Glomerular visceral epithelial cell (primary cell): ENCODE data around the gene SNX18.

Source experiments
- DNase-seq: peaks from one replicate; pipeline ENCODE4 v3.0.0-alpha.2; 2016; ENCODE audit errors: extremely low spot score

Gene SNX18

GRCh38 chr5:54539001-54539400 lies 21.4 kb downstream of the SNX18 start:
- DNase-seq: no peak

GRCh38 chr5:54540286-54540685 lies 22.7 kb downstream of the SNX18 start:
- DNase-seq: no peak

- DNase-seq: no peak
These were observed 24.5 kb downstream of the SNX18 start for GRCh38 chr5:54541823-54542783.

- no peak for DNase-seq
These were observed 26.5 kb downstream of the SNX18 start for GRCh38 chr5:54544044-54544443.

GRCh38 chr5:54545796-54546195 lies 28.2 kb downstream of the SNX18 start:
- no peak for DNase-seq

GRCh38 chr5:54547711-54548250 lies 30.2 kb downstream of the SNX18 start:
- peak; percentile 50 for DNase-seq

- DNase-seq: no peak
These were observed 31.0 kb downstream of the SNX18 start for GRCh38 chr5:54548565-54548964.

- DNase-seq: no peak
These were observed 33.7 kb downstream of the SNX18 start for GRCh38 chr5:54551292-54551691.

GRCh38 chr5:54551926-54552325 lies 34.4 kb downstream of the SNX18 start:
- no peak for DNase-seq

GRCh38 chr5:54552446-54552845 lies 34.9 kb downstream of the SNX18 start:
- DNase-seq: no peak

GRCh38 chr5:54553659-54554207 lies 36.2 kb downstream of the SNX18 start:
- peak; percentile 15 for DNase-seq

GRCh38 chr5:54556141-54556540 lies 38.6 kb downstream of the SNX18 start:
- no peak for DNase-seq

- no peak for DNase-seq
These were observed 40.8 kb downstream of the SNX18 start for GRCh38 chr5:54558362-54558761.

GRCh38 chr5:54561651-54562050 lies 44.1 kb downstream of the SNX18 start:
- no peak for DNase-seq

- no peak for DNase-seq
These were observed 45.7 kb downstream of the SNX18 start for GRCh38 chr5:54563083-54563761.

GRCh38 chr5:54567996-54568395 lies 50.4 kb downstream of the SNX18 start:
- no peak for DNase-seq

GRCh38 chr5:54570916-54571315 lies 53.4 kb downstream of the SNX18 start:
- no peak for DNase-seq

GRCh38 chr5:54571462-54571861 lies 53.9 kb downstream of the SNX18 start:
- no peak for DNase-seq

GRCh38 chr5:54573812-54574489 lies 56.4 kb downstream of the SNX18 start:
- no peak for DNase-seq

GRCh38 chr5:54577528-54577927 lies 60.0 kb downstream of the SNX18 start:
- DNase-seq: no peak

- no peak for DNase-seq
These were observed 60.5 kb downstream of the SNX18 start for GRCh38 chr5:54577937-54578653.
